HEK293T (cell line): Measurements from ENCODE around the gene MIPOL1.

ENCODE experiments used
- ARNT ChIP-seq: fragments of 450-650 bp; IDR thresholded peaks from 2 replicates; pipeline ENCODE4 v1.6.1; 2017; ENCODE audit warnings: mild to moderate bottlenecking
- BHLHE40 ChIP-seq: fragments of 450-650 bp; IDR thresholded peaks from 2 replicates; pipeline ENCODE4 v1.6.1; 2016; ENCODE audit warnings: mild to moderate bottlenecking, moderate library complexity, borderline replicate concordance
- ELF4 ChIP-seq: fragments of 450-650 bp; IDR thresholded peaks from 2 replicates; pipeline ENCODE4 v1.6.1; 2017; ENCODE audit warnings: antibody characterized with exemption
- FOXA1 ChIP-seq: fragments of 450-650 bp; IDR thresholded peaks from 2 replicates; pipeline ENCODE4 v1.6.1; 2016; ENCODE audit warnings: mild to moderate bottlenecking
- FOXK2 ChIP-seq: fragments of 450-650 bp; IDR thresholded peaks from 2 replicates; pipeline ENCODE4 v1.6.1; 2016; ENCODE audit warnings: mild to moderate bottlenecking
- FOXM1 ChIP-seq: fragments of 450-650 bp; IDR thresholded peaks from 2 replicates; pipeline ENCODE4 v1.6.1; 2017; ENCODE audit warnings: mild to moderate bottlenecking, borderline replicate concordance
- HDGF ChIP-seq: fragments of 450-650 bp; IDR thresholded peaks from 2 replicates; pipeline ENCODE4 v1.6.1; 2017; ENCODE audit warnings: antibody characterized with exemption, borderline replicate concordance
- L3MBTL2 ChIP-seq: fragments of 450-650 bp; conservative IDR thresholded peaks from 2 replicates; pipeline ENCODE4 v1.6.1; 2016; ENCODE audit warnings: mild to moderate bottlenecking
- LEF1 ChIP-seq: fragments of 450-650 bp; IDR thresholded peaks from 2 replicates; pipeline ENCODE4 v1.6.1; 2017; ENCODE audit warnings: mild to moderate bottlenecking, borderline replicate concordance
- NFRKB ChIP-seq: fragments of 450-650 bp; IDR thresholded peaks from 2 replicates; pipeline ENCODE4 v1.6.1; 2016; ENCODE audit warnings: mild to moderate bottlenecking, moderate library complexity
- SP1 ChIP-seq: fragments of 450-650 bp; IDR thresholded peaks from 2 replicates; pipeline ENCODE4 v1.6.1; 2017
- SUZ12 ChIP-seq: fragments of 450-650 bp; IDR thresholded peaks from 2 replicates; pipeline ENCODE4 v1.6.1; 2016; ENCODE audit warnings: mild to moderate bottlenecking
- TF ChIP-seq, protein P1 (sequence below): fragments of 450-650 bp; IDR thresholded peaks from 2 replicates; pipeline ENCODE4 v1.6.1; 2016

DNA sequence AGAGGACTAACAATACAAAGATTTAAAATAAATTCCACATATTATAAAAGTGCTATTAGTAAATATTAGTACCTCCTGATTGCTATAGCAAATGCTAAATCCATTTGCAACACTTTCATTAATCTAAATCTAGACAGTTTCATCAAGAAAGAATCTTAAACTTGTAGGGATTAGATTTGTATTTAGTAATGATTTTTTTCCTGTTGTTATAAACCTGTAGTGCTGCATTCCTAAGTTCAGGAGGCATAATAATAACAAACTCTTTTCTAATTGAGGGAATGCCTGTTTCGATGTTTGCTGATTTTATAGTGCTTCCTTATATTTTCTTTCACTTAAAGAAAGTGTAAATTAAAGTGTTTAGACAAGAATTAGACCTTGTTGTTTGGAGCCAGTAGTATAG, 231.2 kb downstream of the MIPOL1 start:
- TF ChIP-seq ELF4 (no peak), BHLHE40 (no peak), FOXK2 (no peak), SP1 (no peak), FOXM1 (no peak), HDGF (no peak), LEF1 (no peak), ARNT (no peak), FOXA1 (no peak), SUZ12 (no peak), NFRKB (no peak), L3MBTL2 (no peak)
- TF ChIP-seq, protein P1, sequence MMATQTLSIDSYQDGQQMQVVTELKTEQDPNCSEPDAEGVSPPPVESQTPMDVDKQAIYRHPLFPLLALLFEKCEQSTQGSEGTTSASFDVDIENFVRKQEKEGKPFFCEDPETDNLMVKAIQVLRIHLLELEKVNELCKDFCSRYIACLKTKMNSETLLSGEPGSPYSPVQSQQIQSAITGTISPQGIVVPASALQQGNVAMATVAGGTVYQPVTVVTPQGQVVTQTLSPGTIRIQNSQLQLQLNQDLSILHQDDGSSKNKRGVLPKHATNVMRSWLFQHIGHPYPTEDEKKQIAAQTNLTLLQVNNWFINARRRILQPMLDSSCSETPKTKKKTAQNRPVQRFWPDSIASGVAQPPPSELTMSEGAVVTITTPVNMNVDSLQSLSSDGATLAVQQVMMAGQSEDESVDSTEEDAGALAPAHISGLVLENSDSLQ: no peak
